GM23338 (cell line): ENCODE results near the gene MKRN2. TPM values are rescaled to one million over a fixed set of nuclear protein-coding genes. Genes with fewer than 3 reads are reported as not detected.

ENCODE experiments used
- ATAC-seq: fragments of 200-7000 bp; cut with Tn5 transposase; 3 replicates; pipeline ENCODE4 v1.9.1; 2020
- DNase-seq: peaks from one replicate; pipeline ENCODE4 v3.0.0-alpha.2; 2015; ENCODE audit warnings: low spot score
- H2AFZ ChIP-seq: fragments of 200-600 bp; sonication (generic); 2 replicates; pipeline ENCODE4 v1.8.0; 2016; ENCODE audit warnings: antibody characterized with exemption, mild to moderate bottlenecking, moderate library complexity
- H3F3A ChIP-seq: fragments of 200-600 bp; sonication (generic); replicated peaks from 2 replicates; pipeline ENCODE4 v1.8.0; 2017; ENCODE audit warnings: antibody characterized with exemption, mixed run types, low read depth
- H3K27ac ChIP-seq: fragments of 200-600 bp; sonication (generic); 2 replicates; pipeline ENCODE4 v1.6.1; 2016; ENCODE audit warnings: low read depth
- H3K27me3 ChIP-seq: fragments of 200-600 bp; sonication (generic); 2 replicates; pipeline ENCODE4 v1.8.0; 2016; ENCODE audit warnings: mild to moderate bottlenecking, mixed run types, moderate library complexity; ENCODE audit not compliant: insufficient read depth
- H3K36me3 ChIP-seq: fragments of 200-600 bp; sonication (generic); 2 replicates; pipeline ENCODE4 v1.8.0; 2016; ENCODE audit warnings: mild to moderate bottlenecking; ENCODE audit not compliant: insufficient read depth
- H3K4me1 ChIP-seq: fragments of 200-600 bp; sonication (generic); 2 replicates; pipeline ENCODE4 v1.8.0; 2016; ENCODE audit warnings: mild to moderate bottlenecking, moderate library complexity; ENCODE audit not compliant: insufficient read depth
- H3K4me2 ChIP-seq: fragments of 200-600 bp; sonication (generic); 2 replicates; pipeline ENCODE4 v1.7.1; 2017; ENCODE audit warnings: mixed run types
- H3K4me3 ChIP-seq: fragments of 200-600 bp; sonication (generic); 2 replicates; pipeline ENCODE4 v1.6.1; 2016; ENCODE audit warnings: mixed run types
- H3K79me2 ChIP-seq: fragments of 200-600 bp; sonication (generic); replicated peaks from 2 replicates; pipeline ENCODE4 v1.8.0; 2017; ENCODE audit warnings: mild to moderate bottlenecking; ENCODE audit not compliant: insufficient read depth
- H3K9me2 ChIP-seq: fragments of 200-600 bp; sonication (generic); 2 replicates; pipeline ENCODE4 v1.8.0; 2017; ENCODE audit not compliant: insufficient read depth
- H4K20me1 ChIP-seq: fragments of 200-600 bp; sonication (generic); replicated peaks from 2 replicates; pipeline ENCODE4 v1.8.0; 2017; ENCODE audit warnings: mild to moderate bottlenecking; ENCODE audit not compliant: insufficient read depth
- H3K27ac Mint-ChIP-seq: 2 replicates; pipeline ENCODE4 v1.8.0; 2020; ENCODE audit warnings: inconsistent platforms, mild to moderate bottlenecking, moderate library complexity, mixed read lengths
- H3K27me3 Mint-ChIP-seq: 3 replicates; pipeline ENCODE4 v1.8.0; 2022; ENCODE audit warnings: low read depth, mild to moderate bottlenecking, moderate library complexity, mixed read lengths, inconsistent platforms; ENCODE audit not compliant: insufficient read depth, poor library complexity
- H3K36me3 Mint-ChIP-seq: 3 replicates; pipeline ENCODE4 v1.8.0; 2021; ENCODE audit warnings: low read depth, mild to moderate bottlenecking, inconsistent platforms, moderate library complexity, mixed read lengths
- H3K4me1 Mint-ChIP-seq: 3 replicates; pipeline ENCODE4 v1.8.0; 2020; ENCODE audit warnings: mild to moderate bottlenecking, inconsistent platforms, mixed read lengths
- H3K4me3 Mint-ChIP-seq: 3 replicates; pipeline ENCODE4 v1.8.0; 2021; ENCODE audit warnings: moderate library complexity, mild to moderate bottlenecking, inconsistent platforms, mixed read lengths
- H3K9me3 Mint-ChIP-seq: 3 replicates; pipeline ENCODE4 v1.8.0; 2020; ENCODE audit warnings: moderate library complexity, mild to moderate bottlenecking, inconsistent platforms, mixed read lengths
- CREB1 ChIP-seq: fragments of 250-450 bp; sonication (Bioruptor Pico); IDR thresholded peaks from 2 replicates; pipeline ENCODE4 v1.5.0; 2020; ENCODE audit warnings: low read depth, mild to moderate bottlenecking, moderate library complexity
- ETS1 ChIP-seq: IDR thresholded peaks from 2 replicates; pipeline ENCODE4 v1.6.1; 2016; ENCODE audit warnings: antibody characterized with exemption
- EZH2 ChIP-seq: fragments of 200-600 bp; sonication (generic); IDR thresholded peaks from one replicate; pipeline ENCODE4 v1.8.0; 2017; ENCODE audit warnings: antibody characterized with exemption, mild to moderate bottlenecking, low read depth; ENCODE audit not compliant: unreplicated experiment
- EZH2phosphoT487 ChIP-seq: fragments of 200-600 bp; sonication (generic); IDR thresholded peaks from one replicate; pipeline ENCODE4 v1.8.1; 2018; ENCODE audit warnings: antibody characterized with exemption; ENCODE audit not compliant: unreplicated experiment
- JUNB ChIP-seq: IDR thresholded peaks from one replicate; pipeline ENCODE4 v1.6.1; 2016; ENCODE audit warnings: antibody characterized with exemption; ENCODE audit not compliant: unreplicated experiment
- NANOG ChIP-seq: IDR thresholded peaks from 2 replicates; pipeline ENCODE4 v1.6.1; 2016; ENCODE audit warnings: antibody characterized with exemption, borderline replicate concordance
- POLR2AphosphoS5 ChIP-seq: IDR thresholded peaks from 2 replicates; pipeline ENCODE4 v1.6.1; 2016; ENCODE audit warnings: antibody characterized with exemption, low read depth
- STAT1 ChIP-seq: IDR thresholded peaks from one replicate; pipeline ENCODE4 v1.6.1; 2016; ENCODE audit warnings: antibody characterized with exemption; ENCODE audit not compliant: unreplicated experiment
- ZNF114 ChIP-seq: fragments of 250-450 bp; sonication (Bioruptor Pico); IDR thresholded peaks from 2 replicates; pipeline ENCODE4 v1.5.0; 2020; ENCODE audit warnings: mild to moderate bottlenecking, moderate library complexity
- ZNF331 ChIP-seq: fragments of 250-450 bp; sonication (Bioruptor Pico); IDR thresholded peaks from 2 replicates; pipeline ENCODE4 v1.5.0; 2020; ENCODE audit warnings: low read depth, mild to moderate bottlenecking, moderate library complexity
- ZNF462 ChIP-seq: fragments of 250-450 bp; sonication (Bioruptor Pico); IDR thresholded peaks from 2 replicates; pipeline ENCODE4 v1.5.0; 2020; ENCODE audit warnings: mild to moderate bottlenecking, moderate library complexity
- polyA plus RNA-seq: library from polyadenylated mRNA; unstranded; fragments of >200 nt; fragmentation: Nextera tagmentation; extraction: Ambion mirVana; gene quantifications from 2 replicates; pipeline ENCODE4 v1.2.1, GENCODE V29; 2016
- total RNA-seq: library from RNA; depleted of rRNA; stranded (reverse); fragments of >200 nt; shearing (Covaris generic); gene quantifications from 2 replicates; pipeline ENCODE4 v1.2.3, GENCODE V29; 2014
- TF ChIP-seq, protein P1 (sequence below): IDR thresholded peaks from one replicate; pipeline ENCODE4 v1.6.1; 2018; ENCODE audit warnings: antibody characterized with exemption; ENCODE audit not compliant: unreplicated experiment
- TF ChIP-seq, protein P2 (sequence below), 2 experiments: fragments of 200-600 bp in 1 of 2; sonication (generic) in 1 of 2; conservative IDR thresholded peaks; 2 replicates each; pipeline versions ENCODE4 v1.5.1 to v1.6.1; 2016 to 2017; ENCODE audit warnings: antibody characterized with exemption in 2 of 2, low read depth in 2 of 2, mild to moderate bottlenecking in 2 of 2, moderate library complexity in 1 of 2

MKRN2 gene
- total and polyA plus RNA-seq, 2 experiments from 2014 or later: 11.4 to 24.6 TPM

DNA sequence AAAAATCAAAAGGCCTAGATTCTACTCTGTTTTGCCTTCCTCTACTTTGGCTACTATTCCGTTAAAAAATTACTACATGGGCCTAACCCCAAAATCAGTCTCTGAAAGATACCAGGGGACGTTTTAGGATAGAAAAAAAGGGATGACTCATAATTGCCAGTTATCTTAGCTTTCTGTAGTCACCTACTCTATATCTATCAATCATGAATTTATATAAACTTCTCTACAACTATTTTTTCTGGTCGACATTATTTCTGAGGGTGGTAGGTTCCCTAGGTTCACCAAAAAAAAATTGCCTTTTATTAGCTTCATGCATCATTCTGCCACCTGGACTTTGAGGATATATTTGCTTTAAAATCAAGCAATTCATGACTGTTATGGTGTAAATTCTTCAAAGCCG, 70.5 kb downstream of the MKRN2 start:
- H3K9me2 ChIP-seq: no peaks in the 10 kb centered on the region
- H3K27me3 Mint-ChIP-seq: peaks cover 4% of the 10 kb centered on the region
- no peaks in the 10 kb centered on the region for H3F3A ChIP-seq
- H3K27ac Mint-ChIP-seq: no peak overlapping the region
- H3K4me1 ChIP-seq: no peaks in the 10 kb centered on the region; the same call in 1 of the 2 replicates
- no peak overlapping the region for H3K4me3 Mint-ChIP-seq
- H3K79me2 ChIP-seq: peaks cover 100% of the 10 kb centered on the region
- H4K20me1 ChIP-seq: peaks cover 67% of the 10 kb centered on the region
- H3K4me1 Mint-ChIP-seq: peaks cover 9% of the 10 kb centered on the region
- H3K9me3 Mint-ChIP-seq: no peaks in the 10 kb centered on the region
- TF ChIP-seq ZNF331 (no peak), EZH2phosphoT487 (no peak), POLR2AphosphoS5 (no peak), EZH2 (no peak), ZNF114 (no peak), ETS1 (no peak), NANOG (no peak), ZNF462 (no peak), CREB1 (CRISPR knock-in tag) (no peak), JUNB (no peak), STAT1 (no peak)
- TF ChIP-seq, protein P1, sequence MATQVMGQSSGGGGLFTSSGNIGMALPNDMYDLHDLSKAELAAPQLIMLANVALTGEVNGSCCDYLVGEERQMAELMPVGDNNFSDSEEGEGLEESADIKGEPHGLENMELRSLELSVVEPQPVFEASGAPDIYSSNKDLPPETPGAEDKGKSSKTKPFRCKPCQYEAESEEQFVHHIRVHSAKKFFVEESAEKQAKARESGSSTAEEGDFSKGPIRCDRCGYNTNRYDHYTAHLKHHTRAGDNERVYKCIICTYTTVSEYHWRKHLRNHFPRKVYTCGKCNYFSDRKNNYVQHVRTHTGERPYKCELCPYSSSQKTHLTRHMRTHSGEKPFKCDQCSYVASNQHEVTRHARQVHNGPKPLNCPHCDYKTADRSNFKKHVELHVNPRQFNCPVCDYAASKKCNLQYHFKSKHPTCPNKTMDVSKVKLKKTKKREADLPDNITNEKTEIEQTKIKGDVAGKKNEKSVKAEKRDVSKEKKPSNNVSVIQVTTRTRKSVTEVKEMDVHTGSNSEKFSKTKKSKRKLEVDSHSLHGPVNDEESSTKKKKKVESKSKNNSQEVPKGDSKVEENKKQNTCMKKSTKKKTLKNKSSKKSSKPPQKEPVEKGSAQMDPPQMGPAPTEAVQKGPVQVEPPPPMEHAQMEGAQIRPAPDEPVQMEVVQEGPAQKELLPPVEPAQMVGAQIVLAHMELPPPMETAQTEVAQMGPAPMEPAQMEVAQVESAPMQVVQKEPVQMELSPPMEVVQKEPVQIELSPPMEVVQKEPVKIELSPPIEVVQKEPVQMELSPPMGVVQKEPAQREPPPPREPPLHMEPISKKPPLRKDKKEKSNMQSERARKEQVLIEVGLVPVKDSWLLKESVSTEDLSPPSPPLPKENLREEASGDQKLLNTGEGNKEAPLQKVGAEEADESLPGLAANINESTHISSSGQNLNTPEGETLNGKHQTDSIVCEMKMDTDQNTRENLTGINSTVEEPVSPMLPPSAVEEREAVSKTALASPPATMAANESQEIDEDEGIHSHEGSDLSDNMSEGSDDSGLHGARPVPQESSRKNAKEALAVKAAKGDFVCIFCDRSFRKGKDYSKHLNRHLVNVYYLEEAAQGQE: no peak
- TF ChIP-seq, protein P2, sequence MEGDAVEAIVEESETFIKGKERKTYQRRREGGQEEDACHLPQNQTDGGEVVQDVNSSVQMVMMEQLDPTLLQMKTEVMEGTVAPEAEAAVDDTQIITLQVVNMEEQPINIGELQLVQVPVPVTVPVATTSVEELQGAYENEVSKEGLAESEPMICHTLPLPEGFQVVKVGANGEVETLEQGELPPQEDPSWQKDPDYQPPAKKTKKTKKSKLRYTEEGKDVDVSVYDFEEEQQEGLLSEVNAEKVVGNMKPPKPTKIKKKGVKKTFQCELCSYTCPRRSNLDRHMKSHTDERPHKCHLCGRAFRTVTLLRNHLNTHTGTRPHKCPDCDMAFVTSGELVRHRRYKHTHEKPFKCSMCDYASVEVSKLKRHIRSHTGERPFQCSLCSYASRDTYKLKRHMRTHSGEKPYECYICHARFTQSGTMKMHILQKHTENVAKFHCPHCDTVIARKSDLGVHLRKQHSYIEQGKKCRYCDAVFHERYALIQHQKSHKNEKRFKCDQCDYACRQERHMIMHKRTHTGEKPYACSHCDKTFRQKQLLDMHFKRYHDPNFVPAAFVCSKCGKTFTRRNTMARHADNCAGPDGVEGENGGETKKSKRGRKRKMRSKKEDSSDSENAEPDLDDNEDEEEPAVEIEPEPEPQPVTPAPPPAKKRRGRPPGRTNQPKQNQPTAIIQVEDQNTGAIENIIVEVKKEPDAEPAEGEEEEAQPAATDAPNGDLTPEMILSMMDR (conservative IDR thresholded peaks at IDR 0.05; ENCODE audit: low read depth in 2 of 2): no peak
- ATAC-seq (no peak), DNase-seq (no peak)
- H3K27me3 ChIP-seq: no peaks in the 10 kb centered on the region
- peak overlapping the region; percentile 77; the same call in 1 of the 2 replicates for H3K27ac ChIP-seq
- H3K4me3 ChIP-seq: no peak overlapping the region
- no peak overlapping the region for H2AFZ ChIP-seq
- H3K4me2 ChIP-seq: no peak overlapping the region
- H3K36me3 Mint-ChIP-seq: no peaks in the 10 kb centered on the region
- H3K36me3 ChIP-seq: no peaks in the 10 kb centered on the region
